HL-60/S4 treated with phorbol 12-myristate 13-acetate at 8.2 ng/mL for 4 days and 3 days (cell line): Measurements from ENCODE around the gene OSM.

Source experiments
- in situ Hi-C: fragments of 300-500 bp; cut with MboI; formaldehyde crosslinking; loops from 2 replicates; pipeline ENCODE4 v1.15.0; 2022; ENCODE audit warnings: low sequenced_read_pairs

Gene OSM

GRCh38 chr22:30297991-30298701 lies 31.5 kb upstream of the OSM start:
- in situ Hi-C loops: no loop called here

DNA sequence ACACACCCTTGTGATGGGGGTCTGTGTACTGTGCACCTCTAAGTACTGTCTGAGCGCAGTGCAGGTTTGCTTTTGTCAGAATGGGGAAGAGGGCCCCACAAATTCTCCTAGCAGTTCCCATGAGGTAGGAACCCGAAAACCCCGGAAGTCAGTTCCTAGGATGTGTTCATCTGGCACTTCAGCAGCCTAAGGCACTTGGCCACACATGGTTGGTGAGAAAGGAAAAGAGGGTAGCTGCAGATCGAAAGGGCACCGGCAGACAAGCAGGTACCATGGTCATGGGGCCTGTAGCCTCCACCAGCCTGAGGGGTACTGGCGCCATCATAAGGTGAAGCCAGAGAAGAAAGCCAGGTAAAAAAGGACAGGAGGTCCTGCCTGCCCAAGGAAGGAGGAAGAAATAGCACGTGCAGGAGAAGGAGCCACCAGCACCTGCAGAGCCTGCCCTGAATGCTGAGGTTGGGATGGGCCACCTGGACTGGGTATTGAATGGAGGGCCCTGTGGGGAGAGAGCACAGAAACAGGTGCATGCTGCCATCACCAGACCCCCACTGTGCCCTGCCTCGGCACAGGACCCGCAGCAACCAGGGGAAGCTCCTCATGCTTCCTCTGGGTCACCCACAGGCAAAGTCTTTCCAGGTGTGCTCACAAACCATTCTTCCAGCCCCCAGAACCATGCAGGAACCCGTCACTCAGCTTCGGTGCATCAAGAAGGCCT lies 30.8 kb upstream of the OSM start:
- in situ Hi-C loops: no loop called here

DNA sequence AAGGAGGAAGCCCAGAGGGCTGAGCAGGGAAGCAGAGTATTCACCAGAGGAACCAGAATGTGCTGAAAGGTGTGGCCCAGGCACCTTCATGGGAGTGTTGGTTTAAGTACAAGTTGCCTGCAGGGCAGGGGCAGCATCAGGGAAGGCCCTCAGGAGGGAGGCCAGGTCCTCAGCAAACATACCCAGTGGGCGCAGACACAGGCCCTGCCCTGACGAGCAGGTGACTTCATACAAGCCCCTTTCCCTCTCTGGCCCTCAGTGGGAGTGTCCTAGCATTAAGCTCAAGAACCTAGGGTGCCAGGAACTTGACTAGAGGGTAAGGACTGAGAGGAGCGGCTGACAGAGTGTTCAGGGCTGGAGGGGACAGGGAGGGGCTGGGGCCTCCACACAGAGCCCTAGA lies 30.2 kb upstream of the OSM start:
- in situ Hi-C loops: no loop called here

DNA sequence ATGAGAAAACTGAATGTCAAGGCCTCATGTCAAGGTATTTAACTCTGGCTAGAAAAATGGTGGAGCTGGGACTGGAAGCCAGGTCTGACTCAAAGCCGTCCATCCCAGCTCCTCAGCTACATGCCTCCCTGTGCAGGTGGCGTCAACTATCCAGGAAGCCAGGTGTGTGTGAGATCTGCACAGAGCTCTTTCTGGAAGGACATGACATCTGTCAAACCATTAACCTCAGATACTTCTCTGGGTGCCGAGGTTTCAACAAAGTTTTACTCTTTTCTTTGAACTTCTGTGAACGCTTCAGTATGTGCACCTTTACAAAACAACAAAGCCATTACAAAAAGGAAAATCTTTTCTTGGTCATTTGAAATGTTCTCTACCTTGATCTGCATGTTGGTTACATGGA lies 29.7 kb upstream of the OSM start:
- in situ Hi-C loops: no loop called here

DNA sequence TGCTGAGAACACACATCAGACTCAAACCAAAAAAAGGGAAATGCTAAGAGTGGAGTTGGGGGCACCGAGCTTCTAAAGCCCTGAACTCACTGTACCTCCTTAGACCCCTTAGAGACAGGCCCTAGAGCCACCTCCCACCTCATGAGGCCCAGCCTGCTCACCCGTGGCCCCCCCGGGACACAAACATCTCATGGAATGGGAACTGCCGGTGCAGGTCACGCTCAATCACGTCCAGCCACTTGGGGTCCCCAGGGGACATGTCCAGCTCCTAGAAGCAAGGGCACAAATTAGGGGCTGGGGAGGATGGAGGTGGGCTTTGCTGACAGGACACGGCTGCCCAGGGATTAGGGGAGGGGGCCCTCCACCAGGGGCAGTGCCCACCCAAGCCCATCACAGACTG lies 28.9 kb upstream of the OSM start:
- in situ Hi-C loops: no loop called here

- in situ Hi-C loops: no loop called here
Observed at GRCh38 chr22:30294830-30295229, 28.2 kb upstream of the OSM start.

- in situ Hi-C loops: no loop called here
Observed at GRCh38 chr22:30294066-30294465, 27.4 kb upstream of the OSM start.

GRCh38 chr22:30293026-30293425 lies 26.4 kb upstream of the OSM start:
- in situ Hi-C loops: no loop called here

DNA sequence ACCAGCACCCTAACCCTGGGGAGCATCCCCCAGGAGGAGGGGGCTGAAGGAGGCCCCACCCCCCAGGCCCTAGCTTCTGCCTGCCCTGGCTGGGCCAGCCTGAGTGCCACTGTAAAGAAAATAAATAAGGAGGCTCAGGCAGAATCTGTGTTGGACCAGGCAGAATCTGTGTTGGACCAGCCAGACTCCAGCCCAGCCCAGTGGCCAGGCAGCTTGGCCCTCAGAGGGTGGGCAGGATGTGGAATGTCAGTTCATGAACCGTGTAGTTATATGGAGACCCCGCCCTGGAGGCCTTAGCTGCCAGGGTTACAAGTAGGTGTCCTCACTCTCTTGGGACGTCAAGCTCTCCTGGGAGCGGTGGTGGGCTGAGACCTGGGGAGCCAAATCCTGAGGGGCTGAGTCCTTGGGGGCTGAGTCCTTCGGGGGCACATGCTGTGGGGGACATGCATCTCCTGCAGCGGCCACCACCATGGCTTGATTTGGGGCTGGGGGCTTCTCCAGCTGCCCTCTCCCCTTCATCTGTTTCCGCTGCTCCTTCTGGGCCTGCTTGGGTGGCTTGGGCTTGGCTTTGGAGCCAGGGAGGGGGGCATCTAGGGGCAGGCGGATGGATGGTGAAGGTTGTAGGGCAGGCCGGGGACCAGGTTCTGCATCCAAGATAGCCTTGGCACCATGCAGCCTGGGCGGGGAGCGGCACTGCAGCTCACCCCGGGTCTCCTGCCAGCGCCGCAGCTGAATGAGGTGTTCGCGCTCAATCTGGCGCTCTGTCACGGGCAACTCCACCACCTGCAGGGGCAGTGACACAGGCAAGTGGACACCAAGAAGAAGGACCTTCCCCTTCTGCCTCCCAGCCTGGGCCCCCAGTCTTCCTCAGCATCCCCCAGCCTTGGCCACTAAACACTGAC lies 25.7 kb upstream of the OSM start:
- in situ Hi-C loops: no loop called here

DNA sequence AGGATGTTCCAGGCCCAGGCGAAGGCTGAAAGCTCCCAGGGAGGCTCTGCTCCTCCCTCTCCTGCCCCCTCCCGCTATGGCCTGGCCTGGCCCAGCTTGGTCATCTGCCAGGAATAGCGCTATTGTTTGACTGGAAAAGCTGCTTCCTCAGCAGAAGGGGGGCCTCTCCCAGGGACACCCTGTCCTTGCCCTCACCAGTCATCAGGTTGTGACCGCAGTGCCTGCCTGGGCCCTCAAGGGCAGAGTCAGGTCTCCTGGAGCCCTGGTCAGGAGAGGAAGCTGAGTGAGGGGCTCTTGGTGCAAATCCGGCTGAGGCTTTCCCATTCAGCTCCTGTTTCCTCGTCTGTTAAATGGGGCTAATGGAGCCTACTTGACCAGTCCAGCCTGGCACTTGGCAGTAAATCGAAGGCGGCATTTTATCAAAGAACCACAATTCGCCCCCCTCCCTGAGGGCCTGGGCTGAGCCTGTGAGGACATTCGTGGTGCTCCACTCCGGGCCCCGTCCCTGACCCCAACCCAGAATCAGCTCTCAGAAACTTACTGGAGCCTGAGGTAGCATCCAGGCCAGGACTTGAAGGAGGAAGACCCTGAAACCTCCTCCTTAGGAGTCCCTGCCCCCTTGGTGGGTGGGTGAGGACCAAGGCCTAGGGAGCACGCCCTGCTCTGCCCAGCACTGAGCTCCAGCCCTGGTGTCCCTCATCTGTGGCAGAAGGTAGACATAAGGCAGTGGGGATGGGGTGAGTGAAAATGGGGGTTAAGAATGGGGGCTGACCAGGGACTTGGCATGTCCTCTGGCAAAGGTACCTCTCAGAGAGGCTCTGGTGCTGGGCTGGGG lies 24.6 kb upstream of the OSM start:
- in situ Hi-C loops: no loop called here

GRCh38 chr22:30290342-30291057 lies 23.8 kb upstream of the OSM start:
- in situ Hi-C loops: no loop called here

DNA sequence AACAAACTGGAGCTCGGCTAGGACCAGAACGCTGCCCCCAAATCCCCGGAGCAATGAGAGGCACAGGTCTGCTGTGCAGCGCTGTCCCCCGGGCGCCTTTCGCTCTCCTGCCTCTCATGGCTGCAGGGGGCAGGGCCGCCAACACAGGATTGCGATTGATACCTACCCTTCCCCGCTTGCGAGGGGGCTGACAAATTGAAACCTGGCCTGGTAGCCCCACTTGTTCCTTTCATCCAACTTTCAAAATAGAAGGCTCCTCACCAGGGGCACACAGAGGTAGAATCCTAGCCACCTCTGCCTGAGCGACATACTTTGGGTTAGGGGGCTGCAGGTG lies 23.3 kb upstream of the OSM start:
- in situ Hi-C loops: no loop called here

GRCh38 chr22:30289141-30289979 lies 22.7 kb upstream of the OSM start, which contains the start of gene CASTOR1:
Gene CASTOR1, minus strand, starts transcription at chr22:30289505. Its CDS starts 8 bp downstream, at chr22:30289497.
- in situ Hi-C loops: no loop called here

DNA sequence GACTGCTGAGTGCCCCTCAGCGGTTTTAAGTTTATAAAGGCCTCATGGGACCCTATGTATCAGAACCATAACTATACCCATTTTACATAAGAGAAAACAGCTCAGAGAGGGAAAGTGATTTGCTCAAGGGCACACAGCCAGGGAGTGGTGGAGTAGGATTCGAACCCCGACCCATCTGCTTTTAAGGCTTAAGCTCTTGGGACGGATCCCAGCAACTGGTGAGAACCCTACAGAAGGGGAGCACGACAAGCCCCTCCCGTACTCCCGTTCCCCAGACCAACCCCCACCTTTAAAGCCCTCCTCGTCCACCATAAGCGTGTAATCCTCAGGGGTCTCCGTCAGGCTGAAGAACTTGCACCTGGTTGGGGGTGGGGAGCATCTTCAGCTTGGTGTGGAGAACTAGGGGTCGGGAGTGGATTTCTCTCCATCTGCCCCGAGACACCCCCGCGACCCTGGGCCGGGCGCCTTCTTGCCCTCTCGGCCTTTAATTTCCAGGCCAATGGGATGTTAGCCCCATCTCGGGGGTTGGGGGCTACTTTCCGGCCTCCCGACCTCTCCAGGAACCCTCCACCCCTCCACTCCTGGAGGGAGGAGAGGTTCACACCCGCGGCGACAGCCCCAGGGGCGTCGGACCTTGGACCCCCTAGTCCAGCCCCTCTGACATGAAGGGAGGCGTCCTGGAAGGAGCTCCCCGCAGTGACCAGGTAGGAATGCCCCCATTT lies 21.9 kb upstream of the OSM start:
- in situ Hi-C loops: no loop called here

DNA sequence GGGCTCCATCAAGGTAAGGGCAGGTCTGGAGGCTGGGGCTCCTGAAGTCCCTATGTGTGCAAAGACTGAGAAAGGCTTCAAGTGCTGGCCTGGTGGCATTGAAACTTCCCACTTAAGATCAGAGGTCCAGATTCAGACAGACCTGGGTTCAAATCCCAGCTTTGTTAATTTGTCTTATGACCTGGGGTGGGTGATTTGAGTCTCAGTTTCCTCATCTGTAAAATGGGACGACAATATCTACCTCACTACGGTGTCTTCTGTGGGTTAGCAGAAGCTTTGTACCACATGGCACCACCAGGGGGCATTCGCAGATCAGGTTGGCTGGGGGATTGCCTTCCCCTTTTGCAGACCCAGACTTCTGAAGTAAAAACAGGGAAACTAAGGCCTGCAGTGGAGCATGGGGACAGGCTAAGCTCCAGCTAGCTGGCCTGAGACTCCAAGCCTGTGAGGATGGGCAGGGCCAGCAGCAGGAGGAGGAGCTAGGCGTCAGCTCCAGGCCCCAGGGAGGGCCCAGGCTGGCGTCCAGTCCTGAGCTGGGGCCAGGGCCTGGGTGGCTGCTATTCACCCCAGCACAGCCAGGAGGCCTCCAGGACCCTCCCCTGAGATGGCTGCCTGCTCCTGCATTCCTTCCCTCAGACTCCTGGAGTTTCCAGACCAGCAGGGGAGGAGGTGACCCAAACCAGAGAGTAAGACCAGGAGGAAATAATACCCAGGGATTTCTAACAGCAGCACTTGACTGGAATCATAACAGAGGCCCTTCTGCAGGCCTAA lies 21.2 kb upstream of the OSM start:
- in situ Hi-C loops: no loop called here

DNA sequence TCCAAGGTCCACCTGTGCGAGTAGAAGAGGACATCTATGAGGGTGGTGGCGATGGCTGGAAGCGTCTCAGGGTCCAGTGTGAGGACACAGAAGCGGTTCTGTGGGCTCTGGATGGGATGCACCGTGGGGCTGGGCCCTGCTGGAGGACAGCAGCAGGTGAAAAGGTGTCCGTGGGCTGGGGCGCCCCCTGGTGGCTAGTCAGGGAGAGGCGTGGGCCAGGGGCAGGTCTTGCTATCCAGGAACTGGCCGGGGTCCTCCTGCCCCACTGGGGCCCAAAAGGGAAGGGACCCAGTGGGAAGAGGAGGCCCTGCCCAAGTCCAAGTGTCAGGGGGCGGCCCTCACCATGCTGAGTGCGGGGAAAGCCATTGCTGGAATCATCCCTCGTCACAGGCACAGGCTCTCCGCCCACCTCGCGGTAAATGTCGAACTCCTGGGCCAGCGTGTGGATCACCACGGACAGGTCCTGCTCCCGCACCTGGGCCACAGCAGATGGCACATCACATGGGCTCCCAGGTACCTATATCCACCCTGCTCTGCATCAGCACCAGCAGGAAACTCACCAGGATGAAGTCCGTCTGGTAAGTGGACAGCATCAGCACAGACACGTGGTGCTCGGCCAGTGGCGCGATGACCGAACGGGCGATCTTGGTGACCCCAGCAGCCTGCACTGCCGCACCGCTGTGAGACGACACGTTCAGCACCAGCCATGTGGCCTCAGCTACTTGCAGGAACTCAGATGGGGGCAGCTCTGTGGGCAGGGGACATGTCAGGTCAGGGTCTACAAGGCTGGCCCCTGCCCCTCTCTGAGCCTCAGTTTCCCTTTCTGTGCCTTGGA lies 20.4 kb upstream of the OSM start:
- in situ Hi-C loops: no loop called here

- in situ Hi-C loops: no loop called here
Observed at GRCh38 chr22:30286331-30286730, 19.7 kb upstream of the OSM start.
